Hypothalamus (tissue), 51 donors: ENCODE measurements around the gene UNC93A.
"Not testable (repeated sequence)": the region's sequence is repeated elsewhere in the genome, so short reads cannot be mapped to it uniquely, and the experiment has no call there.

Source experiments
- DNase-seq, 51 donors: peaks; one replicate each; lab custom pipeline; 2025; lab: John Stamatoyannopoulos, UW

Gene UNC93A

DNA sequence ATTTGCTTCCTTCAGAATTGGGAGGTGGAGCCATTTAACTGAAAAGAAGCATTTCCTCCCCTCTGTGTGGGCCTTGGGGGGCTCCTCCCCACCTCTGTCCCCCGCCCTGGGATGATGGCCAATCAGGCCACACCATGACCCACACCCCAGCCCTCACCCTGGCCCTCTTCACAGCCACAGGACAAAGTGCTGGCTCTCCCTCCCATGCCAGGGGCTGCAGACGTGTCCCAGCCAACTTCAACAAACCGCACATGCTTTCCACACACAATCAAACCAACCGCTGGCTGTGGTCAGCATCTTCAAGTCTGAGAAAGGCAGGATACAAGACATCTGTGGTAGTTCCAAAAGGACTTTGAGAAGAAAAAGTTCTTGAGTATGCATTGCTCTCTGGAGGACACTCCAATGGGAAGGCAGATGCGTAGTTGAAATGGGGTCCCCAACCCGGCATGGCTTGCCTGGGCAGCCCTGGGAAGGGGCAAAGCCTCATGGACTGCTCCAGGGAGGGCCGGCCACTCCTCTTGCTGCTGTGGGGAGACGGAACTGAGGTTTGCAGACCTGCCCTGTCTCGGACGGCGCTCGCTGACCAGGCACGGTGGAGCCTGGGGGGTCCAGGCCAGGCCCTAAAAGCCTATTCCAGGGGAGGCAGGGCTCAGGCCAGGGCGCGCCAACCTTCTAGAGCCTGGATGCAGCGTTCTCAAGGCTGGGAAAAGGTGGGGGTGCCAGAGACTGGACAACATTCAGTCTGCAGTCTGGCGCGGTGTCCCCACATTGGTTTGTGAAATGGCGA lies 45.9 kb downstream of the UNC93A start:
- DNase-seq = no peak

DNA sequence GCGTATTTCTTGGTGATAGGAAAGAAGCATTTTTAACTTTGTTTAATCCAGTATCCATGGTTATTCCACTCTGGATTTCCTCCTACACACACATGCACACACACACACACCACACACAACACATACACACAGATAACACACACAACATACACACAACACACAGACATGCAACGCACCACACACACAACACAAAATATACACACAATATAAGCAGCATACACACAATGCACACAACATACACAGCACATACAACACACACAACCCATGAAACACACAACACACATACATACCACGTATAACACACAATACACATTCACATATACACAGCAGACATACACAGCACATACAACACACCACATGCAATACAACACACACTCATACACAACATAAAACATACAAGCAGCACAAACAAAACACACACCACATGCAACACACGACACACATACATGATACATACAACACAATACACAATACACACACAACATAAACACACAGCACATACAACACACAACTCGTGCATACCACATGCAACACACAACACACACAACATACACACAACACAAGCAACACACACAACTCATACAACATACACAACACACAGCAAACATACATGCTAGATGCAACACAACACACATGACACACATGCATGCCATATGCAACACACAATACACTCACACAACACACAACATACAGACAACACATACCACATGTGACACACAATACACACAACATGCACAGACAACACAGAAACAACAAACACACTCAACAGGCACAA lies 46.7 kb downstream of the UNC93A start:
- no peak for DNase-seq

DNA sequence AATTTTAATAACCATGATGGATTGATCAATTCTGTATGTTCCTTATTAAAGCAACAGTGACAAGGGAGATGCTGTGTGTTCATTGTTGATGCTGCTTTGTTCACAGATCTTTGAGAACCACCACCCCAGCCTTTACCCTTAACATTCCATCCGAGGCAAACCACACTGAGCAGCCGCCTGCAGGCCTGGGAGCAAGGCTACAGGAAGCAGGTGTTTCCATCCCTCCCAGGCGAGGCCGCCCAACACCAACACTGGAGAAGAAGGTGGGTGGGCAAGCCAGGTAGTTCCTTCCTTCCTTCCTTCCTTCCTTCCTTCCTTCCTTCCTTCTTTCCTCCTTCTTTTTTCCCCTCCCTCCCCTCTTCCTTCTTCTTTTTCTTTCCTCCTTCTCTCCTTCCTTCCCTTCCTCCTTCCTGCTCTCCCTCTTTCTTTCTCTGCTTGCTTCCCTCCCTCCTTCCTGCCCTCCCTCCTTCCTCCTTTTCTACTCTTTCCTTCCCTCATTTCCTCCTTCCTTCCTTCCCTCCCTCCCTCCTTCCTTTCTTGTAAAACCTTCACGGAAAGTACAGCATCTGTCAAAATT lies 47.5 kb downstream of the UNC93A start:
- no peak for DNase-seq

DNA sequence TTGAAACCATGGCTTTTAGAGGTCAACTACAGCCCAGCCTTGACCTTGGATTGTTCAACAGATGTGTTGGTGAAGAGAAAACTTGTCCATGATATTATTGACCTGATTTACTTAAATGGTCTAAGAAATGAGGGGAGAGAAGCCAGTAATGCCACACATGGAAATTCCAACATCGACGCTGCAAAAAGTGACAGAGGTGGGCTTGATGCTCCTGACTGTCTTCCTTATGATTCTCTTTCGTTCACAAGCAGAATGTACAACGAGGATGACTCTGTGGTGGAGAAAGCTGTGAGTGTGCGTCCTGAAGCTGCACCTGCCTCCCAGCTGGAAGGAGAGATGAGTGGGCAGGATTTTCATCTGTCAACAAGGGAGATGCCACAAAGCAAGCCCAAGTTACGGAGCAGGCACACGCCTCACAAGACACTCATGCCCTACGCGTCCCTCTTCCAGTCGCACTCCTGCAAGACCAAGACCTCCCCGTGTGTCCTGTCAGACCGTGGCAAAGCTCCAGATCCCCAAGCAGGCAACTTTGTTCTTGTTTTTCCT lies 50.0 kb downstream of the UNC93A start:
- DNase-seq = no peak

DNA sequence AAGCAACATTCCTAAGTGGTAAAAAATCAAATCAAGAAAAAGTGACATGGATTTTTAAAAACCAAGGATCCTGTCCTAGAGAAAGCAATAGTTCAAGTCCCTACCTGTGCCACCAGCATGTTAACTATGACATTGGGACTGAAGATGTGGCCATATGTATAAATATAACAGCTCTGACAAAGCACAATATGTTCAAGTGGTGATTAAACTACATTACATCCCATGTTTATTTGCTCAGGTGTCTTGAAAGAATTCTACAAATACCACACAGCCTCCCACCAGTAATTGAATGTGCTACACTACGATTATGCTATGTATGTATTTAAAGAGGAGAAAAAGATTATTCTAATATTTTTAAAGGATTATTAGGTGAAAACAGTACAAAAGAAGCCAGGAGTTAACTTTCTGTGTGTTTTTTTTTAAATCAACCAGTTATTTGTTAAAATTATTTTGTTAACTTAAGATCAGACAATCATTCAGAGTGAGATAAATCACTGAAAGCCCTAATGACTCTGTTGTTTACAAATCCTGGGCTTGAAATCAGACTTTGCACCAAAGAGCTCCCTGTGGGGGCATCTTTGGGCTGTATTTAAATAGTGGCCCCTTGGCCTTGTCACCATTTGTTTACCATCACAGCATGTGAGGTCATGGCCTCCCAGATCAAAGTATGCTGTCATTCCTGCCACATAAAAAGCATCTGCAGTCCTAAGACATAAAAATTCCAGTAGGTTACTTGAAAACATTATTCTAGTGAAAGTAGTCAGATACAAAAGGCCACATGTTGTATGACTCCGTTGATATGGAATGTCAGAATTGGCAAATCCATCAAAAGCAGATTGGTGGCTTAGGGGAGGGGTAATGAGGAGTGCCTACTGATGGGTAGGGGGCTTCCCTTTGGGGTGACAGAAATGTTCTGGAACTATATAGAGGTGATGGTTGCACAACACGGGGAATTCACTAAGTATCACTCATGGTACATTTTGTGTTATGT lies 50.8 kb downstream of the UNC93A start:
- no peak for DNase-seq

DNA sequence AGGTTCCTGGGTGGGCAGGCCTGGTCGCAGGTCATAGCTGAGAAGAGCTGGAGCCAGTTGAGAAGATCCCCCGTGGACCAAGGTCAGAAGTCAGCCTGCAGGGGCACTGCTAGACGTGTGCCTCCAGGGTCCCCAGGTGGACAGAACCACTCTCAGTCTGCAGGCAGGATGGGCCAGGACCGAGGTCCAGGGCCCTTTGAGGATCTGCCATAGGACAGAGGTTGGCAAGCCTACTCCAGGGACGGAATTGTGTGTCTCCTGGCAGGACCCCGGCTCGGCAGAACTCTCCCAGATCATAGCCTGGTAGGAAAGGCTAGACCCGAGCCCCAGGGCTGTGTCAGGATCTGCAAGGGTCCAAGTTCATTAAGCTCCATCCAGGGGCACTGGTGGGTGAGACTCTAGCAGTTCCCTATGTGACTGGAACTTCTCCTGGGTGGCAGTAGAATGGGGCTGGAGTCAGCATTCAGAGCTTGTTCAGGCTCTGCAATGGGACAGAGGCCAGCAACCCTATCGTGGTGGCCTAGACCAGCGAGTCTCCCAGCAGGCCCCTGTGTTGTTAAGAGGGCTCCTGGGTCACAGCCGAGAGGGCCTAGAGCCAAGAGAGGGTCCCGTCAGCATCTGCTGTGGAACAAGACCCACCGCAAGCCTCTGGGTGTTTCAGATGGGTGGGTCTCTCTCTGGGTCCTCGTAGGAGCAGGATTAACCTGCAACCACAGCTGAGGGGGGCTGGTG lies 51.9 kb downstream of the UNC93A start:
- no peak for DNase-seq

DNA sequence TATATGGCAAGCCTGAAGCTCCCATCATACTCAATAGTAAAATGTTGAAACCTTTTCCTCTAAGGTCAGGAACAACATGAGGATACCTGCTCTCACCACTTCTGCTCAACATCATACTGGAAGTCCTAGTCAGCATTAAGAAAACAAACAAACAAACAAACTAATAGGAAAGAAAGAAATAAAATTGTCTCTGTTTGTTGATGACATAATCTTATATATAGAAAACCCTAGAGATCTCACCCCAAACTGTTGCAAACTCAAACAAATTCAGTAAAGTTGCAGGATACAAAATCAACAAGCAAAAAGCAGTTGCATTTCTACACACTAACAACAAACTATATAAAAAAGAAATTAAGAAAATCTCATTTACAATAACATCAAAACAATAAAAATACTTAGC lies 54.2 kb downstream of the UNC93A start:
- DNase-seq = no peak

DNA sequence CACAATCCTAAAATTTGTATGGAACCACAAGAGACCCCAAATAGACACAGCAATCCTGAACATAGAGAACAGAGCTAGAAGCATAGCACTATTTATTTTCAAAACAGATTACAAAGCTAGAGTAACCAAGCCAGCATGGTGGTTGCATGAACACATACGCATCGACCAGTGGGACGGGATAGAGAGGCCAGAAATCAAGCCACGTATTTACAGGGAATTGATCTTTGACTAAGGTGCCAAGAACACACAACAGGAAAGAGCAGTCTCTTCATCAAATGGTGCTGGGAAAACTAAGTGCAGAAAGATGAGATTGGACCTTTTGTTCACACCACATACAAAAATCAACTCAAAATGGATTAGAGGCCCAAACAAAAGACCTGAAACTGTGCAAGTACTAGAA lies 54.8 kb downstream of the UNC93A start:
- DNase-seq = no peak

DNA sequence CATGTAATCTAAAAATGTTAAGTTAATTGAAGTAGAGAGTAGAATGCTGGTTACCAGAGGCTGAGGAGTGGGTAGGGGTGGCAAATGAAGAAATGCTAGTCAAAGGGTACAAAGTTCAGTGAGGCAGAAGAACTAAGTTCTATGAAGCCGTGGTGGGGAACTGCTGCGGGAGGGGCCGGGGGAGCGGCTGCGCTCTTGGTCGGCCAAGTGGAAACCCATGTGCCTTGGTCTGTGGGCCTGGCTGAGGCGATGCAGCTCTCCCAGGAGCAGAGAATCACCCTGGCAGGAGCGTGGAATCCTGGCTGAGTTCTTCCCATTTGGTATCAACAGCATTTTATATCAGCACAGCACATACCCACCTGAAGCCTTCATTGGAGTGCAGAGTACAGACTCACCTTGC lies 56.1 kb downstream of the UNC93A start:
- DNase-seq = no peak

DNA sequence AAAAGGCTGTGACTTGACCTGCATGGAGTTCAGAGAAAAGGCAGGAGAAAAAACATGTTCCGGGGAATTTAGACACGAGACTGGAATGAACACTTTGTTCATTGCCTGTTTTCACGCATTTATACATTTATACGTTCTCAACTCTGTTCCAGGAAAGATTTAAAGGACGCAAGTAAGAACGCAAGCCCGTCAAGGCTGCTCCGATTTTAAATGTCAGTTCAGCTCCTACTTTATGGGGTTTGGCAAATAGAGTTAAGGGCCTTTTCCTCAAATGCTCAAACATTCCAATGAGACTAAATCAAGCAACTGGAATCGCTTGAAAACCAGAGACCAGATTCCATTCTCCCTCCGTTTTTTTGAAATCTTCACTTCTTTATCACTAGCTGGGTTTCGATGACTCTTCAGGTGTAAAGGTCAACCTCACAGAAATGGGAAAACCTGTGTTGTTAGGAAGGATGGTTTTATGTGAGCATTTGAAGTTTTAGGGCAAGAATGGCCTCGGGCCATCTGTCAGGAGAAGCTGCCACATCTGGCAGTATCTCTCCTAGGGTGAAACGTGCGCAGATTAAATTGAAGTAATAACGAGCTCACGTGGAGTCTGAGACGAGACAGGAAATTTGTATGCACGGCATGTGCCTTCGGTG lies 58.6 kb downstream of the UNC93A start:
- no peak for DNase-seq

DNA sequence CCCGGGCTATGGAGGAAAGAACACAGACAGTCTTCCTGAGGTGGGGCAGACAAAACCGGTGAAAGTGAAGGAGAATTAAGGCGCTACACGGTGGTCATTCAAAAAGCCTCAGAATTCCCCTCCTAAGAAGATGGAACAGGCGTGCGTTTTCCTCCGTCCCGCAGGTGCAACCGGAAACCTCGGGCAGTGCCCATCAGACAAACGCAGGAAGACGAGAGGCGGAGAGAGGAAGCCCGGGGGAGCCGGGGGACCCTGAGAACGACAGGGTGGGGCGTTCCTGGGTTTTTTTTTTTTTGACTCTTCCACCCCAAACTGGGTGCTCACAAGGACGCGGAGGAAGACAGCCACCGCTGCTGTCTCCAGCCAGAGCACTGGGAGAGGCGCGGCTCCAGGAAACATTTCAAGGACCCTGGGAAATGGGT lies 59.2 kb downstream of the UNC93A start:
- DNase-seq = peak in 1 of 51 donors; percentile 8

DNA sequence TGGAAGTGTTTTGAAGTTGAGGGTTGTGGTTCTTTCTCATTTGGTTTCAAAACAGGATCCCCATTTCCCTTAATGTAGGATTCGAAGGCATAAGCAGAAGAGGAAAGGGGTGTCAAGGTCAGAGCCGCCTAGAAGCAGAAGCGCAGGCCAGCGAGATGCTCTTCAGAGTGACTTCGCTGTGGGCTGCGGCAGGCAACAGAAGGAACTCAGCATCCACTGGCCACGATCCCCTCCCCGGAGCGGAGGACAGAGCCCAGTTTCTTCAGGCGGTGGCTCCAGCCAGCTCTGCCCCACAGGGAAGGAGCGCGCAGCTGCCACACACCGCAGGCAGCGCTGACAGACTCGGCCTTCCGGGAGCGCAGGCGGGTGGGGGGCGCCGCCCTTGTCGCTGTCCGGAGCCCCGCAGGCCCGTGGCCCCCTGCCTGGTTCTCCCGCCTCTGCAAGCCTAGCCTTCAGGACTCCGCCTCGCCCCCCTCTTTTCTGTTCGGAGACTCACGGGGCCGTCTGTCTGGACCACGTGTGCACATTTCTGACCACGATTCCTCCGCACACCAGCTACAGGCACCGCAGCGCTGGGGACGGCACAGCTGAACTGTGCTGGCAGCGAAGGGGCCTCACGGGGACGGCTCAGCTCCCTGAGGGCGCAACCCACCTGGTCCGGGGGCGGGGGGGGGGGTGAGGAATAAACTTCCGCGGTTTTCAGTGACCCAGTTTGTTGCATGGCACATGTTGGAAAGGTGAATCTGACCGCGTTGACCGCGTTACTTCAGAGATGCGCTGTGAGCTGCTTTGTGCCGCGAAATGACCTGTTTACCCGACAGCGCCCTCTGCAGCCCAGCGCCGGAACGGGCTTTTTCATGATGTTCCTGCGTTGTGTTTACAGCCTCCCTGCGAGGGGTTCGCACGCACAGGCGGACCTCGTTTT lies 59.9 kb downstream of the UNC93A start:
- peak in 42 of 51 donors; percentile 12 to 78 (median 46) for DNase-seq

DNA sequence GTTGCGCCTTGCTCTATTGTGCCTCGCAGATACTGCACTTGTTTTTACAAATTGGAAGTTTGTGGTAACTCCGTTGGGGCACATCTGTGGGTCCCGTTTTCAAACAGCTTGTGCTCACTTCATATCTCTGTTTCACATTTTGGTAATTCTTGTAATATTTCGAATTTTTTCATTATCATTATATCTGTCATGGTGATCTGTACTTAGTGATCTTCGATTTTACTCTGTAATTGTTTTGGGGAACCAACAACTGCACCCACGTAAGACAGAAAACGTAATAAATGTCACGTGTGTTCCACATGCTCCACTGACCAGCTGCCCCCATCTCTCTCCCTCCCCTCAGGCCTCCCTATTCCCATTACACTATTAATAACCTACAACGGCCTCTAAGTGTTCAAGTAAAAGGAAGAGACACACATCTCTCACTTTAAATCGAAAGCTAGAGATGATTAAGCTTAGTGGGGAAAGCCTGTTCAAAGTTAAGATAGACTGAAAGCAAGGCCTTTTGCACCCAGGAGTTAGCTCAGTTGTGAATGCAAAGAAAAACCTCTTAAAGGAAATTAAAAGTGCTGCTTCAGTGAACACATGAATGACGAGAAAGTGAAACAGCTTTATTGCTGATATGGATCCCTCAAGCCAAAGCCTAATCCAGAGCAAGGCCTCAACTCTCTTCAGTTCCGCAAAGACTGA lies 60.7 kb downstream of the UNC93A start:
- no peak for DNase-seq

DNA sequence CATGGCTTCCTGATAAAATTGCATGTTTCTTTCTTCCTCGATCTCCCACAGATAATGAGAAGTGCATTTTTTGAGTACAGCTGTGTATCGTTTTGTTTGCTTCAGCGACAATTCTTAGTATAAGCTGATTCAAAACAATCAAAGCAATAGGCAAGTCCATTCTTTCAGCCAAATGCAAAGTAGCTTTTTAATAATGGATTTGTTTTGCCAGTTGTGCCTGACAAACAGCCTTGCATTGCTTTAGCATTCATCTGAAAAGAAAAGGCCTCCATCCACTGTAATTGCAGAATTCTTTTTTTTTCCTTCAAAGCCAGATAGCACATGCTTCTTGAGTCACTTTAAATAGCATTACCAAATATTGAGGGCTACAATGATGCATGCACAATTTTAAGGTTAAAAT lies 65.8 kb downstream of the UNC93A start:
- DNase-seq = no peak

DNA sequence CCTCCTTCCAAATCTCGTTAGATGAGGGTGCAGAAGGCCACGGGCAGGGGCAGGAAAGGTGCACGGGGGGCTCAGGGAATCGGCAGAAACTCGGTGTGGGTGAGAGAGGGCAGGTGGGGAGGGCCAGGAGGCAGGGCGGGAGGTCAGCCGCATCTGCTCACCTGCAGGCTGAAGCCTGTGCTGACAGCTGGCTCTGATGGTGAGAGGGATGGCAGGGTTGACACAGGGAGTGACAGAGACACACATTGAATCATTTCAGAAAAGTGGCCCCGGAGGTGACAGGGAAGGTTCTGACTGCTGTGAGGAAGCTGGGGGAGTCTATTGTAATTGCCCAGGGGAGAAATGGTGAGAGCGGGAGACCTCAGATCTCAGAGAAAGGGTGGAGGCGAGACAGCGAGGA lies 67.3 kb downstream of the UNC93A start:
- not testable (repeated sequence) for DNase-seq

DNA sequence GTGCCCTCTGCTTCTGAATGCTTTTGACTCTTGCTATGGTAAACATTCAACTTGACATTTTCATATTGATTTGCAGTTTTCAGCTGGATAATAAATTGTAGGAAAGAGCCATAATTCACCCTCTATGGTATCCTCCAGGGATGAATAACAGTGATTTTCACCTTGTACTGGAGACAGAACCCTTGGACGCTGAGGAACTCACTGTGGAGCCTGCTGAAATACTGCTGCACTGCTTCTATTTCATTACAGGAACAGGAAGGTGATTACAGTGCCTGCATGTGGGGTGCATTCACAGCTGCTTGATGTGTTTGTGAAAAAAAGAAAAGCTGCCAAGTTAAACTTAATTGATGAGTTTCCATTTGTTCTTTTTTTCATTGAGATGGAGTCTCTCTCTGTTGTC lies 70.1 kb downstream of the UNC93A start:
- not testable (repeated sequence) for DNase-seq
